ENCODE results near the gene GAGE2A. TPM values are rescaled to one million over a fixed set of nuclear protein-coding genes. Genes with fewer than 3 reads are reported as not detected.

GAGE2A gene
- total and polyA plus RNA-seq, 2 of the 13 experiments (the other 11 are each of a cell fraction or from before 2014, with no cell fraction given) = not detected

GRCh38 chrX:49610718-49611310 is 21.5 kb downstream of the GAGE2A start (continued):
- TF ChIP-seq FOXA3 (CRISPR knock-in tag; IDR thresholded peaks at IDR 0.05) = 0 out of 2 replicates have a peak, but pooled peaks have one; percentile 2
- no peak for TF ChIP-seq ELF3 (CRISPR knock-in tag; IDR thresholded peaks at IDR 0.05)
- TF ChIP-seq HOXA3 (CRISPR knock-in tag; IDR thresholded peaks at IDR 0.05) = peak; percentile 42; the same call in 1 of the 2 replicates
- no peak for TF ChIP-seq ZNF512 (CRISPR knock-in tag; IDR thresholded peaks at IDR 0.05)
- peak; percentile 39 for TF ChIP-seq CEBPG (CRISPR knock-in tag; IDR thresholded peaks at IDR 0.05)
- TF ChIP-seq, protein P1, sequence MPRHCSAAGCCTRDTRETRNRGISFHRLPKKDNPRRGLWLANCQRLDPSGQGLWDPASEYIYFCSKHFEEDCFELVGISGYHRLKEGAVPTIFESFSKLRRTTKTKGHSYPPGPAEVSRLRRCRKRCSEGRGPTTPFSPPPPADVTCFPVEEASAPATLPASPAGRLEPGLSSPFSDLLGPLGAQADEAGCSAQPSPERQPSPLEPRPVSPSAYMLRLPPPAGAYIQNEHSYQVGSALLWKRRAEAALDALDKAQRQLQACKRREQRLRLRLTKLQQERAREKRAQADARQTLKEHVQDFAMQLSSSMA (CRISPR knock-in tag; IDR thresholded peaks at IDR 0.05) = no peak
- TF ChIP-seq ZC3H4 (CRISPR knock-in tag; IDR thresholded peaks at IDR 0.05; ENCODE audit: borderline replicate concordance) = no peak
- no peak for TF ChIP-seq TAF1 (CRISPR knock-in tag; IDR thresholded peaks at IDR 0.05)
- no peak for TF ChIP-seq SSRP1 (CRISPR knock-in tag; IDR thresholded peaks at IDR 0.05)
- TF ChIP-seq BHLHE40 (IDR thresholded peaks at IDR 0.05; ENCODE audit: low read length) = peak; percentile 69; the same call in 1 of the 2 replicates
- no peak; the same call in 1 of the 2 replicates for TF ChIP-seq MIER3 (CRISPR knock-in tag; IDR thresholded peaks at IDR 0.05; ENCODE audit: borderline replicate concordance)
- peak; percentile 28; the same call in 1 of the 2 replicates for TF ChIP-seq BCL6 (CRISPR knock-in tag; IDR thresholded peaks at IDR 0.05)
- TF ChIP-seq ZNF740 (CRISPR knock-in tag; IDR thresholded peaks at IDR 0.05) = no peak
- TF ChIP-seq ERF (CRISPR knock-in tag; IDR thresholded peaks at IDR 0.05) = 0 out of 2 replicates have a peak, but pooled peaks have one; percentile 21
- TF ChIP-seq MLLT10 (CRISPR knock-in tag; IDR thresholded peaks at IDR 0.05) = no peak
- TF ChIP-seq, protein P2, sequence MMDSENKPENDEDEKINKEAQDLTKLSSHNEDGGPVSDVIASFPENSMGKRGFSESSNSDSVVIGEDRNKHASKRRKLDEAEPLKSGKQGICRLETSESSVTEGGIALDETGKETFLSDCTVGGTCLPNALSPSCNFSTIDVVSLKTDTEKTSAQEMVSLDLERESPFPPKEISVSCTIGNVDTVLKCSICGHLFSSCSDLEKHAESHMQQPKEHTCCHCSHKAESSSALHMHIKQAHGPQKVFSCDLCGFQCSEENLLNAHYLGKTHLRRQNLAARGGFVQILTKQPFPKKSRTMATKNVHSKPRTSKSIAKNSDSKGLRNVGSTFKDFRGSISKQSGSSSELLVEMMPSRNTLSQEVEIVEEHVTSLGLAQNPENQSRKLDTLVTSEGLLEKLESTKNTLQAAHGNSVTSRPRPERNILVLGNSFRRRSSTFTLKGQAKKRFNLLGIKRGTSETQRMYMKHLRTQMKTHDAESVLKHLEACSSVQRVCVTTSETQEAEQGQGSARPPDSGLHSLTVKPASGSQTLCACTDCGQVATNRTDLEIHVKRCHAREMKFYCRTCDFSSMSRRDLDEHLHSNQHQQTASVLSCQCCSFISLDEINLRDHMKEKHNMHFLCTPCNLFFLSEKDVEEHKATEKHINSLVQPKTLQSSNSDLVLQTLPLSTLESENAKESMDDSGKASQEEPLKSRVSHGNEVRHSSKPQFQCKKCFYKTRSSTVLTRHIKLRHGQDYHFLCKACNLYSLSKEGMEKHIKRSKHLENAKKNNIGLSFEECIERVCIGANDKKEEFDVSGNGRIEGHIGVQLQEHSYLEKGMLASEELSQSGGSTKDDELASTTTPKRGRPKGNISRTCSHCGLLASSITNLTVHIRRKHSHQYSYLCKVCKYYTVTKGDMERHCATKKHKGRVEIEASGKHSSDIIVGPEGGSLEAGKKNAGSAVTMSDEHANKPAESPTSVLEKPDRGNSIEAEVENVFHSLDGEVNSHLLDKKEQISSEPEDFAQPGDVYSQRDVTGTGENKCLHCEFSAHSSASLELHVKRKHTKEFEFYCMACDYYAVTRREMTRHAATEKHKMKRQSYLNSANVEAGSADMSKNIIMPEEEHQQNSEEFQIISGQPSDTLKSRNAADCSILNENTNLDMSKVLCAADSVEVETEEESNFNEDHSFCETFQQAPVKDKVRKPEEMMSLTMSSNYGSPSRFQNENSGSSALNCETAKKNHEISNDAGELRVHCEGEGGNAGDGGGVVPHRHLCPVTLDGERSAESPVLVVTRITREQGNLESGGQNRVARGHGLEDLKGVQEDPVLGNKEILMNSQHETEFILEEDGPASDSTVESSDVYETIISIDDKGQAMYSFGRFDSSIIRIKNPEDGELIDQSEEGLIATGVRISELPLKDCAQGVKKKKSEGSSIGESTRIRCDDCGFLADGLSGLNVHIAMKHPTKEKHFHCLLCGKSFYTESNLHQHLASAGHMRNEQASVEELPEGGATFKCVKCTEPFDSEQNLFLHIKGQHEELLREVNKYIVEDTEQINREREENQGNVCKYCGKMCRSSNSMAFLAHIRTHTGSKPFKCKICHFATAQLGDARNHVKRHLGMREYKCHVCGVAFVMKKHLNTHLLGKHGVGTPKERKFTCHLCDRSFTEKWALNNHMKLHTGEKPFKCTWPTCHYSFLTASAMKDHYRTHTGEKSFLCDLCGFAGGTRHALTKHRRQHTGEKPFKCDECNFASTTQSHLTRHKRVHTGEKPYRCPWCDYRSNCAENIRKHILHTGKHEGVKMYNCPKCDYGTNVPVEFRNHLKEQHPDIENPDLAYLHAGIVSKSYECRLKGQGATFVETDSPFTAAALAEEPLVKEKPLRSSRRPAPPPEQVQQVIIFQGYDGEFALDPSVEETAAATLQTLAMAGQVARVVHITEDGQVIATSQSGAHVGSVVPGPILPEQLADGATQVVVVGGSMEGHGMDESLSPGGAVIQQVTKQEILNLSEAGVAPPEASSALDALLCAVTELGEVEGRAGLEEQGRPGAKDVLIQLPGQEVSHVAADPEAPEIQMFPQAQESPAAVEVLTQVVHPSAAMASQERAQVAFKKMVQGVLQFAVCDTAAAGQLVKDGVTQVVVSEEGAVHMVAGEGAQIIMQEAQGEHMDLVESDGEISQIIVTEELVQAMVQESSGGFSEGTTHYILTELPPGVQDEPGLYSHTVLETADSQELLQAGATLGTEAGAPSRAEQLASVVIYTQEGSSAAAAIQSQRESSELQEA (CRISPR knock-in tag; IDR thresholded peaks at IDR 0.05; ENCODE audit: not compliant biosample characterization) = no peak
- peak; percentile 26; the same call in 1 of the 2 replicates for TF ChIP-seq CEBPB (IDR thresholded peaks at IDR 0.05; ENCODE audit: borderline replicate concordance, low read depth, low read length)
- no peak for TF ChIP-seq ZNF451 (CRISPR knock-in tag; IDR thresholded peaks at IDR 0.05)
- TF ChIP-seq PHF21A (CRISPR knock-in tag; IDR thresholded peaks at IDR 0.05) = peak; percentile 45; the same call in 1 of the 2 replicates
- TF ChIP-seq KAT8 (CRISPR knock-in tag; IDR thresholded peaks at IDR 0.05) = no peak
- TF ChIP-seq ZBTB7B (CRISPR knock-in tag; IDR thresholded peaks at IDR 0.05) = no peak
- peak; percentile 74; the same call in 1 of the 2 replicates for TF ChIP-seq POGZ (CRISPR knock-in tag; IDR thresholded peaks at IDR 0.05)
